GM18505 (cell line): Measurements from ENCODE around the gene SHD.
"Not testable (repeated sequence)": the region's sequence is repeated elsewhere in the genome, so short reads cannot be mapped to it uniquely, and the experiment has no call there.

Experiments used
- ATAC-seq: cut with Tn5 transposase; IDR thresholded peaks from one replicate; pipeline ENCODE4 v1.9.1; 2021; ENCODE audit not compliant: unreplicated experiment
- POLR2A ChIP-seq: IDR thresholded peaks from 4 replicates; pipeline ENCODE4 v1.6.1; 2011; ENCODE audit warnings: borderline replicate concordance; ENCODE audit not compliant: insufficient read depth, insufficient read length; ENCODE audit errors: extremely low read depth

Gene SHD

DNA sequence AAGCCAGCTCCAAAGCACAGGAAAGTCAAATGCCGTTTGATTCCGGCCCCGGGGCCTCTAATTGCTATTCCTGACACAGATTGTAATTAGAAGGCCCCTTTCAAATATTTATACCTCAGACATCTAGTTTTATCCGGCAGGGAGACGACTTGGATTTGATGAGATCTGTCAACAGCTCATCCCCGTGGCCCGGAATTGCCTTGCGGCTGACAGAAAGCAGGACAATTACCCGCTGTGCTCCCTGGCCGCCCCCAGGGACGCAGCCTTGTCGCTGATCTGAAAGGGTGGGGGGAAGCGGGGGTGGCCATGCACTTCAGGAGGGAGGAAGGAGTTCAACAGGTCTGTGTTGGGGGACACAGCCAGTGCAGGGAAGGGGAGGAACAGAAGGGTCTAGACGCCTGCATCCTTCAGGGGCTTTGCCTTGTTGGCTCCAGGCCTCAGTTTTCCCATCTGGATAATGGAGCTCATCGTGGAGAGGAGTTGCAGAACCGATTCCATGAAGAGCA lies 1.8 kb upstream of the SHD start:
- ATAC-seq, result no peak

GRCh38 chr19:4278010-4278409 lies 1.1 kb upstream of the SHD start:
- ATAC-seq, result no peak
- no peak for TF ChIP-seq POLR2A

More for the DNA sequence above, 1.8 kb upstream of the SHD start:
- no peak for TF ChIP-seq POLR2A

- ATAC-seq, result no peak
These were observed 132 bp downstream of the SHD start for GRCh38 chr19:4279267-4279529.

DNA sequence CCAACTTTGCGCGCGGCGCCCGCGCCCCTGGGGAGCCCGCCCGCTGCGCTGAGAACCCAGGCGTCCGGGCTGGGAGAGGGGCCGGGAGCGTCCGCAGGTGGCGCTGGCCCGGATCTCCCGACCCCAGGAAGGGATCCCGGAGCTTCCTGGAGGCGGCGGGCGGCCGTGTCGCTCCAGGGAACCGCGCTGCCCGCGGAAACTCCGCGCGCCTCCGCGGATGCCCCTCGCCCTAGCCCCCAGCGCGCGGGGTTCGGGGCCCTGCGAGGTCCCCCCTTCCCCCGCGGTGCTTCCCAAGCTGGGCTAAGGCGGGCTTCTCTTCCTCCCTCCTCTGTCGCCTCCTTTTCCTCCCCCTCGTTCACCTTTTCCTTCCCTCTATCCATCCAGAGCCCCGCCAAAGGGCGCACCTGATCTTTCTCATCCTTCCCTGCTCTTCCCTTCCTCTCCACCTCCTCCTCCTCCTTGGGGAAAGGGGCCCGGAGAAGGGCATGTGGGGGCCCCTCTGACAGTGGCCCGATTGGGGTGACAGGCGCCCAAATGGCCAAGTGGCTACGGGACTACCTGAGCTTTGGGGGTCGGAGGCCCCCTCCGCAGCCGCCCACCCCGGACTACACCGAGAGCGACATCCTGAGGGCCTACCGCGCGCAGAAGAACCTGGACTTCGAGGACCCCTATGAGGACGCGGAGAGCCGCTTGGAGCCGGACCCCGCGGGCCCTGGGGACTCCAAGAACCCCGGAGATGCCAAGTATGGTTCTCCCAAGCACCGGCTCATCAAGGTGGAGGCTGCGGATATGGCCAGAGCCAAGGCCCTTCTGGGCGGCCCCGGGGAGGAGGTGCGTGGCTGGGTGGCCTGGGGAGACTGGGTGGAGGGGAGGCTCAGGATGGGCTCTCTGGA lies 710 bp downstream of the SHD start:
- no peak for ATAC-seq
- TF ChIP-seq POLR2A, result no peak

More at GRCh38 chr19:4279267-4279529, 132 bp downstream of the SHD start:
- no peak for TF ChIP-seq POLR2A

GRCh38 chr19:4284176-4284958 lies 5.3 kb downstream of the SHD start:
- TF ChIP-seq POLR2A, result no peak
- ATAC-seq, result no peak

DNA sequence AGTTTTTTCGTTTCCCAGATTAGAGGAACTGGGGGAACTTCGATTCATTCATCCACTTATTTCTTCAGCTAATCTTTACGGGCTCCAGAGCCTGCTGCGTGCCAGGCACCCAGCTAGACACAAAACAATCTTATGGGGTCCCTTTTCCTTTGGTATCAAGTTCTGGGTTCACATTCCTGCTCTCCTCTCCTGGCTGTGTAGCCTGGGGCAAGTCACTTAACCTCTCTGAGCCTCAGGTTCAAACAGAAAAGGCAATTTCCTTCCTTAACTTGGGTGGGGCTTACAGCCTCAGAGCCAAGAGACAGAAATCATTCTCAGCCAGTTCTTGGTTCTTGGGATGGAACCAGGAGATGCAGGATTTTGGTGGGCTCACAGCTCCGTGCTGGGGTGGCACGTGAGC lies 5.9 kb downstream of the SHD start:
- no peak for ATAC-seq
- no peak for TF ChIP-seq POLR2A

GRCh38 chr19:4286141-4286540 lies 7.1 kb downstream of the SHD start:
- ATAC-seq, result not testable (repeated sequence)

DNA sequence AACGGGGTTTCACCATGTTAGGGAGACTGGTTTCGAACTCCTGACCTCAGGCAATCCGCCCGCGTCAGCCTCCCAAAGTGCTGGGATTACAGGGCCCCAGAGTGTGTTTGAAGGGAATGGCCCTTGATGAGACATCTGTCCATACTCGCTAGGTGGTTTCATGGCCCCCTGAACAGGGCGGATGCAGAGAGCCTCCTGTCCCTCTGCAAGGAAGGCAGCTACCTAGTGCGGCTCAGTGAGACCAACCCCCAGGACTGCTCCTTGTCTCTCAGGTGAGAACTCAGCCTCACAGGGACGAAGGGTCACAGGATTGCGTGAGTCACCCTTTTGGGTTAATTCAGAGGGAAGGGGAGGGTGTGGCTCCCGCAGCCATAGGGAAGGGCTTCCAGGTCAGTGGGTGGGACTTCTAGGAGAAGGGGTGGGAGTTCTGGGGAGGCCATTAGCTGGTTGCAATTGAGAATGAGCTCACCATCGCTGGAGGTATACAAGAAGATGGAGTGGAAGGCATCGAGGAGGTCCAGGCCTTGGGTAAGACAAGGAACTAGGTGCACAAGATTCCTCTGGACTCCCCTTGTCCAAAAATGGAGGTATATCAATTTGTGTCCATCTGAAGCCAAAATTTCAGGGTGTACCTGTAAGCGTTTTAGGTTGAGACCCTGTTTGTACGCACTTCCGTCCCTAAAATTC lies 9.2 kb downstream of the SHD start:
- no peak for ATAC-seq
- no peak for TF ChIP-seq POLR2A

DNA sequence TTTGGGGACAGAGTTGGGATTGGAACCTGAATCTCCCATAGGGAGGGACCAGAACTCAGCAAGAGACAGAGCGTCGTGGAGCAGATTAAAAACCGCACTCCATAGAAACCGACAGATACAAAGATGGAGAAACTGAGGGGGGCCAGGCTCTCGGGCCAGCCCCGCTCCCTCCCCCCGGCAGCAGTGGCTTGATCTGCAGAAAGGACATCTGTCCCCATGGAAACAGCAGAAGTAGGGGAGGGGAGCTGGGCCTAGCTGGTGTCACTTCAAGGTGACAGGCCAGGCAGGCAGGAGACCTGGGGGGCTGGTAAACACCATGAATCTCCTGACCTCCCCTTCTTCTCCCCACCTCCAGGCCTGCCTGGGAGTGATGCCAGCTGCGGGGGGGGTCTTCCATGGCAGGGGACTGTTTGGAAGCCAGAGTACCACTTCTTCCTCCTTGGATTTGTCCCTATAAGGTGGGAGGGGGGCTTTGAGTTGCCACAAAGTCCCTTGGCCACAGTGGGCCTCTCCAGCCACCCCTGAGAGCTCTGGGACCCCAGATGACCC lies 12.2 kb downstream of the SHD start:
- TF ChIP-seq POLR2A, result no peak
- ATAC-seq, result no peak

DNA sequence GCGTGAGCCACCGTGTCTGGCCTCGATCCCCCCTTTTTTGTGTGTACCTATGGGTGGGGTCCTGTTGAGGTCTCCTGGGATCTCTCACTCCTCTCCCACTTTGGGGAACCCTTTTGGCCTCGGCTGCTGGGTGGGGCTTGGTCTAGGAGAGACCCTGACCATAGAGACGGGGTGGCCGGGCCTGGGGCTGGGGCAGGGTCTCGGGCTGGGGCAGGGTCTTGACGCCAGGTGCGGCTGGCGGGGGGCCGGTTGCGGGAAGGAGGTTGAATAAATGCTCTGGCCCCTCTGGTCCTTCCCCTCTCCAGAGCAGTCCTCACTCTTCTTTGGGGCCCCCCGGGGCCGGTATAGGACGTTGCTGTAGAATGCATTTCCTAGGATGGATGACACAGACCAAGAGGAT lies 13.4 kb downstream of the SHD start:
- ATAC-seq, result no peak
- no peak for TF ChIP-seq POLR2A

DNA sequence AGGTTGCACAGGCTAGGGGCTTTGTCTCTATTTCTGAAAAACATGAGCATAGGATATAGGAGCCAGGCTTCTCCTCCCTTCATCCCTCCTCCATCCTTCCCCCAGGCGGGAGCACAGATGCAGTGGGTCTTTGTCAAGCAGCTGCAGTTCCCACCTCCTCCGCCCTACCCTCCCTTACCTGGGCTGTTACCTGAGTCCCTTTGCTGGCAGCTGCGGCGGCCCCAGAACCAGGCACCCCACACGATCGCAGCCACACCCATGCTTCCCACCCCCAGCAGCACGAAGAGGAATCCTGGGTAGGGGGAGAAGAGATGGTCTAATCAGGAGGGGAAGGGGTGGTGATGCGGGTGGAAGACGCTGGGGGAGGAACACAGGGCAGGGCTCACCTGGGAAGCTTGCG lies 15.3 kb downstream of the SHD start:
- no peak for ATAC-seq
- no peak for TF ChIP-seq POLR2A

GRCh38 chr19:4295972-4296771 lies 17.1 kb downstream of the SHD start:
- ATAC-seq, result no peak

DNA sequence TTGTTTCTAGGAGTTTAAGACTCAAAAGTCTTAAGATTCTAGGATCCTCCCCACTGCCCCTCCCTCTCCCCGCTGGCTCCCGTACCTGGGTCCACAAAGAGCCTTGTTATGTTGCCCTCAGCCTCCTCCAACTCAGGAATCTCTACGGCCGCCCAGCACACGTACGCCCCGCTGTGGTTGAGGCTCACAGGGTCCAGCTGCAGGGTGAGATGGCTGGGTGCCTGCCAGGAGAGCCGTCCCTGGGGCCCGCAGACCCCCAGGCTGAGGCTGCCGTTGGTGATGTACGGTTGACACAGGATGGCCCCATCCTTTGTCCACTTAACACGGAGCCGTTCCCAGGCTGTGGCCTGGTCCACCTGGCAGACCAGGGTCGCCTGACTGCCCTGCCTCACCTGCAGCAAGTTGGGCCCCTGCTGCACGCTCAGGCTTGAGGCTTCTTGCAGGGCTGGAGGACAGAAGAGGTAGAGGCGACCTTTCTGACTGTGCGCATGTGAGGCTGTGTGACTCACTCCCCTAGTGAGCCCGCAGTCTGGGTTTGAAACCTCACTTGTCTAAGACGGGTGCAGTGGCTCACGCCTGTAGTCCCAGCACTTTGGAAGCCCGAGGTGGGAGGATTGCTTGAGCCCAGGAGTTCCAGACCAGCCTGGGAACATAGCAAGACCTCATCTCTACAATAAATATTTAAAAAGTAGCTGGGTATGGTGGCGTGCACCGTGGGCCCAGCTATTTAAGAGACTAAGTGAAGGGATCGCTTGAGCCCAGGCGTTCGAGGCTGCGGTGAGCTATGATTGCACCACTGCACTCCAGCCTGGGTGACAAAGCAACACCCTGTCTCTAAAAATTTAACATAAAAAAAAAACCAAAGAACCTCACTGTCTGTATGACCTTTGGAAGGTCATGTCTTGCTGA lies 19.1 kb downstream of the SHD start:
- ATAC-seq, result no peak
- TF ChIP-seq POLR2A, result no peak

More at GRCh38 chr19:4295972-4296771, 17.1 kb downstream of the SHD start:
- TF ChIP-seq POLR2A, result no peak
